Suprapubic skin (tissue), 4 donors: ENCODE data around the gene KPTN.

Source experiments
- POLR2A ChIP-seq, 2 donors: fragments of 450-650 bp; IDR thresholded peaks; one replicate each; pipeline ENCODE4 v1.6.1; 2017; ENCODE audit warnings: antibody characterized with exemption in 2 of 2, mild to moderate bottlenecking in 2 of 2, moderate library complexity in 2 of 2
- POLR2AphosphoS5 ChIP-seq, 3 donors: sonication (generic); formaldehyde crosslinking; IDR thresholded peaks; one replicate each; pipeline ENCODE4 v1.6.1; 2017; ENCODE audit warnings: antibody characterized with exemption in 3 of 3
- TF ChIP-seq, protein P1 (sequence below), 2 donors: fragments of 200-600 bp in 1 of 2; fragments of 450-650 bp in 1 of 2; sonication (generic) in 1 of 2; IDR thresholded peaks; one replicate each; pipeline ENCODE4 v1.5.1; 2016 to 2019; ENCODE audit warnings: antibody characterized with exemption in 2 of 2, mild to moderate bottlenecking in 1 of 2, moderate library complexity in 1 of 2

GRCh38 chr19:47476438-47476972 is 7.5 kb downstream of the KPTN start:
- TF ChIP-seq, protein P1, sequence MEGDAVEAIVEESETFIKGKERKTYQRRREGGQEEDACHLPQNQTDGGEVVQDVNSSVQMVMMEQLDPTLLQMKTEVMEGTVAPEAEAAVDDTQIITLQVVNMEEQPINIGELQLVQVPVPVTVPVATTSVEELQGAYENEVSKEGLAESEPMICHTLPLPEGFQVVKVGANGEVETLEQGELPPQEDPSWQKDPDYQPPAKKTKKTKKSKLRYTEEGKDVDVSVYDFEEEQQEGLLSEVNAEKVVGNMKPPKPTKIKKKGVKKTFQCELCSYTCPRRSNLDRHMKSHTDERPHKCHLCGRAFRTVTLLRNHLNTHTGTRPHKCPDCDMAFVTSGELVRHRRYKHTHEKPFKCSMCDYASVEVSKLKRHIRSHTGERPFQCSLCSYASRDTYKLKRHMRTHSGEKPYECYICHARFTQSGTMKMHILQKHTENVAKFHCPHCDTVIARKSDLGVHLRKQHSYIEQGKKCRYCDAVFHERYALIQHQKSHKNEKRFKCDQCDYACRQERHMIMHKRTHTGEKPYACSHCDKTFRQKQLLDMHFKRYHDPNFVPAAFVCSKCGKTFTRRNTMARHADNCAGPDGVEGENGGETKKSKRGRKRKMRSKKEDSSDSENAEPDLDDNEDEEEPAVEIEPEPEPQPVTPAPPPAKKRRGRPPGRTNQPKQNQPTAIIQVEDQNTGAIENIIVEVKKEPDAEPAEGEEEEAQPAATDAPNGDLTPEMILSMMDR (IDR thresholded peaks at IDR 0.05) = no peak
- no peak for TF ChIP-seq POLR2AphosphoS5 (IDR thresholded peaks at IDR 0.05)
- no peak for TF ChIP-seq POLR2A (IDR thresholded peaks at IDR 0.05)
